GM15510 (cell line): ENCODE measurements around the gene DCUN1D2.

Experiments used
- POLR2A ChIP-seq: IDR thresholded peaks from 3 replicates; pipeline ENCODE4 v1.6.1; 2011; ENCODE audit warnings: borderline replicate concordance; ENCODE audit not compliant: insufficient read length; ENCODE audit errors: extremely low read depth

DCUN1D2 gene

GRCh38 chr13:113406321-113407102, 84.0 kb downstream of the DCUN1D2 start:
- TF ChIP-seq POLR2A: no peak
